Thyroid gland (tissue), 4 donors: ENCODE measurements around the gene NUB1.

ENCODE experiments used
- CTCF ChIP-seq, 6 experiments: fragments of 200-600 bp in 3 of 6; fragments of 450-650 bp in 3 of 6; sonication (generic) in 3 of 6; IDR thresholded peaks; one replicate each; pipeline ENCODE4 v1.5.1; 2016 to 2019; ENCODE audit warnings: antibody characterized with exemption in 6 of 6, mild to moderate bottlenecking in 2 of 6, inconsistent platforms in 1 of 6, moderate library complexity in 1 of 6
- POLR2A ChIP-seq, 2 donors: fragments of 450-650 bp; IDR thresholded peaks; one replicate each; pipeline ENCODE4 v1.6.1; 2017; ENCODE audit warnings: antibody characterized with exemption in 2 of 2, mild to moderate bottlenecking in 2 of 2, moderate library complexity in 1 of 2

GRCh38 chr7:151346470-151346769, 4.8 kb downstream of the NUB1 start:
- TF ChIP-seq CTCF (IDR thresholded peaks at IDR 0.05) (no peak), POLR2A (IDR thresholded peaks at IDR 0.05) (no peak)
